Measurements from ENCODE around the gene RNF126. TPM values are rescaled to one million over a fixed set of nuclear protein-coding genes. Genes with fewer than 3 reads are reported as not detected.
"Not testable (repeated sequence)": the region's sequence is repeated elsewhere in the genome, so short reads cannot be mapped to it uniquely, and the experiment has no call there.

The RNF126 gene
- total and polyA plus RNA-seq, 2 of the 4 experiments (the other 2 are of a cell fraction), result 7.0 to 27.4 TPM

- H3K27me3 ChIP-seq (ENCODE audit: control insufficient read depth, insufficient read depth, low read length); H3K36me3 ChIP-seq (ENCODE audit: control insufficient read depth, insufficient read depth, low read length); H3K9me3 ChIP-seq (ENCODE audit: control insufficient read depth, insufficient read depth, low read length); ATAC-seq (ENCODE audit: low read depth); H3K14ac ChIP-seq (replicated peaks; ENCODE audit: low read depth, low read length); H2BK120ac ChIP-seq (ENCODE audit: low read depth, low read length); H4K5ac ChIP-seq (ENCODE audit: low read depth, low read length); dilution Hi-C loops (cut with HindIII; ENCODE audit: low sequenced_read_pairs, unreplicated experiment); intact Hi-C loops (cut with micrococcal nuclease); H3K18ac ChIP-seq (ENCODE audit: low read depth, low read length); H2BK5ac ChIP-seq (ENCODE audit: low read depth, low read length, poor library complexity, severe bottlenecking); H4K91ac ChIP-seq (ENCODE audit: insufficient read depth, low read depth, low read length); in situ Hi-C loops (cut with MboI; ENCODE audit: low sequenced_read_pairs); H2AK9ac ChIP-seq (replicated peaks; ENCODE audit: low read depth, low read length, poor library complexity); H2BK20ac ChIP-seq (ENCODE audit: low read depth, low read length); H2BK15ac ChIP-seq (ENCODE audit: low read depth, low read length); DNase-seq; H3K9ac ChIP-seq (ENCODE audit: low read depth, low read length); H3K4me3 ChIP-seq (ENCODE audit: insufficient read depth, low read depth, low read length); CTCF ChIA-PET; POLR2A ChIA-PET (ENCODE audit: unreplicated experiment); H3K4me2 ChIP-seq (ENCODE audit: low read depth, low read length); H3K9me1 ChIP-seq (ENCODE audit: insufficient read depth, low read length); H3K79me1 ChIP-seq (ENCODE audit: low read depth in 1 of 2, low read length in 2 of 2); H3K4ac ChIP-seq (ENCODE audit: low read depth, low read length); H4K20me1 ChIP-seq (ENCODE audit: insufficient read depth, low read length); H3K4me1 ChIP-seq (ENCODE audit: control insufficient read depth, insufficient read depth, low read length); H3K56ac ChIP-seq (ENCODE audit: extremely low read depth, insufficient read depth, low read length); BruUV-seq (replicated peaks); H4K8ac ChIP-seq (ENCODE audit: low read depth in 2 of 2, low read length in 2 of 2); H3K23ac ChIP-seq (ENCODE audit: low read depth, low read length); H2AK5ac ChIP-seq (ENCODE audit: low read depth, low read length); H2AFZ ChIP-seq (replicated peaks; ENCODE audit: low read length, poor library complexity); H3K27ac ChIP-seq (ENCODE audit: insufficient read depth, low read length): not testable (repeated sequence)
- 74% methylated on average over 5 of the region's 34 CpGs; no CpG with 5 or more reads in 1 of the 2 experiments for WGBS, 2 experiments (ENCODE audit: extremely low coverage in 2 of 2, insufficient read length in 1 of 2)
Observed at GRCh38 chr19:605061-605971, 57.7 kb downstream of the RNF126 start.
